ENCODE data around the gene DIP2C. TPM values are rescaled to one million over a fixed set of nuclear protein-coding genes. Genes with fewer than 3 reads are reported as not detected.
A peak's percentile ranks its signal among the peaks of the same experiment; 100 is the strongest.
"Not testable (repeated sequence)": the region's sequence is repeated elsewhere in the genome, so short reads cannot be mapped to it uniquely, and the experiment has no call there.

The DIP2C gene
- total RNA-seq, 1 donor from 2014 or later = 18.4 TPM

DNA sequence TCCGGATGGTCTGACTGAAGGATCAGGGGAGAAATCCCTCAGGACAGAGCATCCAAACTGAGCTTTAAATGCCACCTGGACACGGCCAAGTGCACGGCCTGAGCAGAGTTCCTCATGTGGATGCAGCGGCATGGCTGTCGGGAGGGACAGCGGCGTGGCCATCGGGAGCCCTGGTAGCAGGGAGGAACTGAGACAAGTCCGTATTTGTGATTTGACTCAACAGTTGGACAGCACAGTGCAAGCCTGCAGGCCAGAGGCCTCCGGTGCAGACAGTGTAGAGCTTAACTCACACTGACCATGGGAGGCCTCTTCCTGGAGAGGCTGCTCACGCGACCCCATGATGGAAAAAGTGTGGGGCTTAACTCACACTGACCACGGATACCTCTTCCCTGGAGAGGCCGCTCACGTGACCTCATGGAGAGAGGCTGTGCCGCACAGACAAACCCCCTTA is 207.4 kb downstream of the DIP2C start:
- H3K9me3 ChIP-seq = no peaks in the 10 kb centered on the region
- TF ChIP-seq POLR2AphosphoS5 (IDR thresholded peaks at IDR 0.05; ENCODE audit: insufficient read depth in 1 of 2, low read depth in 1 of 2) (no peak), CTCF (IDR thresholded peaks at IDR 0.05) (no peak), POLR2A (IDR thresholded peaks at IDR 0.05) (no peak)
- intact Hi-C loops (cut with DNase I) = no loop called here
- H3K27me3 ChIP-seq = no peaks in the 10 kb centered on the region
- peak in 1 of 2 donors; percentile 84 for DNase-seq (ENCODE audit: extremely low spot score in 2 of 2)
- peak overlapping the region; percentile 50 for H3K27ac ChIP-seq
- H3K36me3 ChIP-seq = no peaks in the 10 kb centered on the region
- no peak overlapping the region for H3K4me3 ChIP-seq
- H3K4me1 ChIP-seq = peaks cover 46% of the 10 kb centered on the region

DNA sequence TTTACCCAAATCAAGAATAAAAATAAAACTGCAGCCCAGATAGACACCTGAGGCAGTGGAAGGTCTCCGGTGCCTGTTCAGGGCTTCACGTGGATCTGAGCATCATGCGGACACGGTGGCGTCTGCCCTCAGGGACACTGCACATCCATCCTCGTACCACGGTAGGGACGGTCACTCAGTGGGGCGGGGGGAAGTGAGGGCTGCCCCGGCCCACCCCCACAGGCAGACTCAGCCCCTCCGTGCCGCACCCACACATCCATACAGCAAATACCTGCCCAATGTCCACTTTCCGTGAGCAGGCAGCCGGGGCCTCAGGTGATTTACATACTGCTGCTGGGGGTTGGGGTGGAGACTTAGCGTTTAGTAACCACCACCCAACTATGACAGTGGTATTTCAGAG is 207.8 kb downstream of the DIP2C start:
- Histone ChIP-seq H3K4me3 (no peak overlapping the region), H3K27ac (peak overlapping the region; percentile 22), H3K27me3 (no peaks in the 10 kb centered on the region), H3K4me1 (peaks cover 42% of the 10 kb centered on the region), H3K9me3 (no peaks in the 10 kb centered on the region), H3K36me3 (no peaks in the 10 kb centered on the region)
- TF ChIP-seq POLR2AphosphoS5 (IDR thresholded peaks at IDR 0.05; ENCODE audit: insufficient read depth in 1 of 2, low read depth in 1 of 2) = no peak
- no peak for TF ChIP-seq CTCF (IDR thresholded peaks at IDR 0.05)
- TF ChIP-seq POLR2A (IDR thresholded peaks at IDR 0.05) = no peak
- intact Hi-C loops (cut with DNase I) = no loop called here
- DNase-seq (ENCODE audit: extremely low spot score in 2 of 2) = peak in 1 of 2 donors; percentile 84

DNA sequence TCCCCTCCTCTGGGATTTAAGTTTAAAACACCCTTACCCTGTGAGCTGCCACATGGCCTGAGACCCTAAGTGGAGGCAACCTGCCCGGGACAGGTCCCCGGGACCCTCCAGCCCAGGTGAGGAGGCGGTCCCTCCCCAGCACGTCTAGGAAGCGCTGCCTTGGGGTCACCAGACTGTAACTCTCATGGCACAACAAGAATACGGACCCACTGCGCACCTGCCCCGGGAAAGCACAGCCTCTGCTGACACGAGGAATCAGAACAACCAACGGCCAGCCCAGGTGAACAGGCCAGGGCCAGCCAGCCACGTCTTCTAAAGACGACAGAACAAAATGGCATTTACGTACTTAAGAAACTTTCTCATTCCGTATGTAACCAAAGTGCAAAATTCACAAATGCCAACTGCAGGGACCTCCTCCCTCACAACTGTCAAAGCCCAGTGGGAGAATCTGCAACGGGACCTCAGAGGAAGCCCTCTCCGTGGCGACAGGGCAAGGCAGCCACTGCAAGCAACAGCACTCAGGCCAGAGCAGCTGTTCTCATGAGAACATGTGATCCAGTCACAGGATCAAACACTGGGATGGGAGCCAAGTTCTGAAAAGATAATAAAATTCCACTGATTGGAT is 208.4 kb downstream of the DIP2C start:
- no peaks in the 10 kb centered on the region for H3K9me3 ChIP-seq
- H3K4me3 ChIP-seq = no peak overlapping the region
- intact Hi-C loops (cut with DNase I) = no loop called here
- H3K27me3 ChIP-seq = no peaks in the 10 kb centered on the region
- no peaks in the 10 kb centered on the region for H3K36me3 ChIP-seq
- TF ChIP-seq POLR2AphosphoS5 (IDR thresholded peaks at IDR 0.05; ENCODE audit: insufficient read depth in 1 of 2, low read depth in 1 of 2) (no peak), CTCF (IDR thresholded peaks at IDR 0.05) (no peak), POLR2A (IDR thresholded peaks at IDR 0.05) (no peak)
- DNase-seq (ENCODE audit: extremely low spot score in 2 of 2) = peak in 1 of 2 donors; percentile 85
- no peak overlapping the region for H3K27ac ChIP-seq
- peaks cover 36% of the 10 kb centered on the region for H3K4me1 ChIP-seq

- DNase-seq (ENCODE audit: extremely low spot score in 2 of 2) = peak in 1 of 2 donors; percentile 75
- intact Hi-C loops (cut with DNase I) = no loop called here
- H3K27ac ChIP-seq = no peak overlapping the region
Observed at GRCh38 chr10:480498-480927, 209.0 kb downstream of the DIP2C start.

DNA sequence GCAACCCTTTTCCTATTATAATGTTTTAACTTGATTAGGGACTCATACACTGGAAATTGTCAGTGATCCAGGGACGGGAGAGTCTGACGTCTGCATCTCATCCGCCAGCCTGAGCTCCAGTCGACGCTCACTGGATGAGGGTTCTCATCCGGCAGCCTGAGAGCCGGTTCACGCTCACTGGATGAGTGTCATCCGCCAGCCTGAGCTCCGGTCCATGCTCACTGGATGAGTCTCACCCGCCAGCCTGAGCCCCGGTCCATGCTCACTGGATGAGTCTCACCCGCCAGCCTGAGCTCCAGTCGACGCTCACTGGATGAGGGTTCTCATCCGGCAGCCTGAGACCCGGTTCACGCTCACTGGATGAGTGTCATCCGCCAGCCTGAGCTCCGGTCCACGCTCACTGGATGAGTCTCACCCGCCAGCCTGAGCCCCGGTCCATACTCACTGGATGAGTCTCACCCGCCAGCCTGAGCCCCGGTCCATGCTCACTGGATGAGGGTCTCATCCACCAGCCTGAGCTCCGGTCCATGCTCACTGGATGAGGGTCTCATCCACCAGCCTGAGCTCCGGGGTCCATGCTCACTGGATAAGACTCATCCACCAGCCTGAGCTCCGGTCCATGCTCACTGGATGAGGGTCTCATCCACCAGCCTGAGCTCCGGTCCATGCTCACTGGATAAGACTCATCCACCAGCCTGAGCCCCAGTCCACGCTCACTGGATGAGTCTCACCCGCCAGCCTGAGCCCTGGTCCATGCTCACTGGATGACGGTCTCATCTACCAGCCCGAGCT is 209.6 kb downstream of the DIP2C start:
- DNase-seq (ENCODE audit: extremely low spot score in 2 of 2); H3K27ac ChIP-seq; H3K9me3 ChIP-seq; intact Hi-C loops (cut with DNase I); H3K36me3 ChIP-seq; H3K4me3 ChIP-seq; H3K27me3 ChIP-seq: not testable (repeated sequence)
- H3K4me1 ChIP-seq = peaks cover 27% of the 10 kb centered on the region

More at GRCh38 chr10:480498-480927, 209.0 kb downstream of the DIP2C start:
- Histone ChIP-seq H3K4me1 (peaks cover 30% of the 10 kb centered on the region), H3K27me3 (no peaks in the 10 kb centered on the region), H3K4me3 (no peak overlapping the region), H3K9me3 (no peaks in the 10 kb centered on the region), H3K36me3 (no peaks in the 10 kb centered on the region)
- TF ChIP-seq CTCF (IDR thresholded peaks at IDR 0.05) = no peak
- no peak for TF ChIP-seq POLR2A (IDR thresholded peaks at IDR 0.05)
- TF ChIP-seq POLR2AphosphoS5 (IDR thresholded peaks at IDR 0.05; ENCODE audit: insufficient read depth in 1 of 2, low read depth in 1 of 2) = no peak
